Dedifferentiated amniotic fluid mesenchymal stem cell (primary cell): ENCODE data around the gene FAH.
A peak's percentile ranks its signal among the peaks of the same experiment; 100 is the strongest.
"Not testable (repeated sequence)": the region's sequence is repeated elsewhere in the genome, so short reads cannot be mapped to it uniquely, and the experiment has no call there.

Source experiments
- DNase-seq: peaks from one replicate; pipeline ENCODE4 v3.0.0-alpha.2; 2016; ENCODE audit errors: extremely low spot score

The FAH gene

DNA sequence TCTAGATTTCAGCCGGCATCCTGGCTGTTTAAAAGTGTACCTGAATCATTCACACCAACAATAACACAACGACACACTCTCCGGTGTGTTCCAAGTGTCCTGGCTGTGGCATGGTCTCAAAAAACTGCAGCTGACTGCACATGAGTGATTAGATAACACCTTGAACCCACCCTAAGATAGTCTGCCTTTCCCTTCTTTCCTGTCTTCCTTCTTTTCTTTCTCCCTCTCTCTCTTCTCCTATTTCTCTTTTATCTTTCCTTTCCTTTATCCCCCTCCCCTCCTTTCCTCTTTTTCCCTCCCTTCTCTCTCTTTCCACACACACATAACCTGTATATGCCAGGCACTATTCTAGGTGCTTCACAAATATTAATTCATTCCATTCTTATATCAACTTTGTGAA lies 1.2 kb upstream of the FAH start:
- DNase-seq: no peak

DNA sequence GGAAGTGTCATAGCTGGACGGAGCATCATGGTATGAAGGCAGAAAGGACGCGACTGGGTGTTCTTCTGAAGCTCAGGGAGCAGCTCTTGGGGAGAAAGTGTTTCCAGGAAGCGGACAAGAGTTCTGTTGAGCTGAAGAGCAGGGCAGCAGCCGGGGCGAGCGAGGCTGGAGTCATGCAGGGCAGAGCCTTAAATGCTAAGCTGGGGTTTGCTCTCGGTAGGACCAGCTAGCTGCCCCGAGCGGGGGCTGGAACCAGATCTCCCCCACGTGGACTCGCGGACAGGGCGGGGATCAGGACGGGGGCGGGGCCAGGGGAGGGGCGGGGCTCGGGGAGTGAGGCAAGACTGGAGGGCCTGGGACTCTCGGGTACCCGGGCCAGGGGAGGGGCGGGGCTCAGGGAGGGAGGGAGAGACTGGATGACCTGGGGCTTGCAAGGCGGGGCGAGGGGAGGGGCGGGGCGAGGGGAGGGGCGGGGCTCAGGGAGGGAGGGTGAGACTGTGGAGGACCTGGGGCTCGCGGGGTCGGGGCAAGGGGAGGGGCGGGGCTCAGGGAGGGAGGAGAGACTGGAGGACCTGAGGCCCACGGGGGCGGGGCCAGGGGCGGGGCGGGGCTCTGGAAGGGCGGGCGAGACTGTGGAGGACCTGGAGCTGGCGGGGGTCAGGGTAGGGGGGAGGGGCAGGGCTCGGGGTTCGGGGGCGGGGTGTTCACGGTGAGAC lies 461 bp upstream of the FAH start:
- DNase-seq: peak; percentile 82

GRCh38 chr15:80153900-80154299 lies 1.1 kb downstream of the FAH start:
- no peak for DNase-seq

DNA sequence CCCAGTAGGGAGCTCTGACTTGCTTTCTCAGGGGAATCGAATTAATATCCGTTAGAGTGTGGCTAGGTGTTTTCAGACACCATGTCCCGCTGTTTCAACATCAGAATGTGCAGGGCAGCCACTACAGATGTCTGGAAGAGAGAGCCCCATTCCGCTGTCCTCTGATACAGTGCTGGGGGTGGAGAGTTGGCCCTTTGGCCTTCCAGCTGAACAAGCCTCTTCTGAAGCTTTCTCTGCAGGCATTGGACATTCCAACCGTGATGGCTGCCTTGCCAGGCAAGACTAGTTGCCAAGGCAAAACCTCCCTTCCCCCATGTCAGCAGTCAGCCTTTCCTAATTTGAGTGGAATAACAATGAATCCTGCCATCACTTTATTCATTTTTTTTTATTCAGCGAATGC lies 1.5 kb downstream of the FAH start:
- DNase-seq: no peak

DNA sequence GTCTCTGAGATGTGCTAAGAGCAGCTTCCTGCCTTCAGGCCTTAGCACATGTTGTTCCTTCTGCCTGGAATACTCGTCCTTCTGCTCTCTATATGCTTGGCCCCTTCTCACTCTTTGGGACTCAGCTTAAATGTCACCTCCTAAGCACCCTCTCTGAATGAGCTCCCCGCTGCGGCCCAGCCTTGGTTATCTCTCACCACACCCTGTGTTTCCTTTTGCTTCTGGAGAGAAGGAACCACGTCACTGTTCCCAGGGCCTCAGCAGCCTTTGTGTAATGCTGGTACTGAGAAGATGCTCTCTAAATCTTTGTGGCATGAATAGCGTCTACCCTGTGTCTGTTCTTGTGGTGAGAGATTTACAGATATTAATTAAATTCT lies 2.2 kb downstream of the FAH start:
- DNase-seq: no peak

DNA sequence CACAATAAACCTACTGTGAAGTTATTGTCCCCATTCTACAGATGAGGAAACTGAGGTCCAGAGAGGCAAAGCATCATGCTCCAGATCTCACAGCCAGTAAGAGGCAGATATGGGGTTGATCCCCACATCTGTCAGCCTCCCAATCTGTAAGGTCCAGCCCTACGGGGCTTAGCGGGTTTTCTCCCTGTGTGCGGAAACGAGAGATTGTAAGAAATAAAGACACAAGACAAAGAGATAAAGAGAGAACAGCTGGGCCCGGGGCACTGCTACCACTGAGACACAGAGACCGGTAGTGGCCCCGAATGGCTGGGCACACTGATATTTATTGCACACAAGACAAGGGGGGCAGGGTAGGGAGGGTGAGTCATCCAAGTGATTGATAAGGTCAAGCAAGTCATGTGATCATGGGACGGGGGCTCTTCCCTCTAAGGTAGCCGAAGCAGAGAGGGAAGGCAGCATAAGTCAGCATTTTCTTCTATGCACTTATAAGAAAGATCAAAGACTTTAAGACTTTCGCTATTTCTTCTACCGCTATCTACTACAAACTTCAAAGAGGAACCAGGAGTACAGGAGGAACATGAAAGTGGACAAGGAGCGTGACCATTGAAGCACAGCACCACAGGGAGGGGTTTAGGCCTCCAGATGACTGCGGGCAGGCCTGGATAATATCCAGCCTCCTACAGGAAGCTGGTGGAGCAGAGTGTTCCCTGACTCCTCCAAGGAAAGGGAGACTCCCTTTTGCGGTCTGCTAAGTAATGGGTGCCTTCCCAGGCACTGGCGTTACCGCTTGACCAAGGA lies 2.8 kb downstream of the FAH start:
- not testable (repeated sequence) for DNase-seq

- no peak for DNase-seq
Observed at GRCh38 chr15:80156176-80156720, 3.4 kb downstream of the FAH start.

DNA sequence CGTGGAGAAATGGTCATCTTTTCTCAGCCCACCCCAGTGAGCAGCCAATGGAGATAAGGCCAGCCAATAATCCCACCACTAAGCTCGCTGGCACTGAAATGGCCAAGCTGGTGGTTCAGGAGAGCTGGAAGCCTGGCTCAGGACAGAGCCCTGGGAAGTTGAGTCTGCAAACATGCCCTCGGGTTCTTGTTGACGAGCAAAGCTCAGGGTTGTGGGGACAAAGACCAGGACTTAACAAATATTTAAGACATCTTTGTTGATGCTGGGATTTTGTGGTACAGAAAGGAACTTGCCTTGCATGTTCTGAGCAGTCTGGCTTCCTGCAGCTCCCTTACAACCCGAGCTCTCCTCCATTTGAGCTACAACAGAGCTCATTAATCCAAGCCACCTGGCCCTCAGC lies 4.4 kb downstream of the FAH start:
- no peak for DNase-seq

- DNase-seq: no peak
Observed at GRCh38 chr15:80159301-80159700, 6.5 kb downstream of the FAH start.

DNA sequence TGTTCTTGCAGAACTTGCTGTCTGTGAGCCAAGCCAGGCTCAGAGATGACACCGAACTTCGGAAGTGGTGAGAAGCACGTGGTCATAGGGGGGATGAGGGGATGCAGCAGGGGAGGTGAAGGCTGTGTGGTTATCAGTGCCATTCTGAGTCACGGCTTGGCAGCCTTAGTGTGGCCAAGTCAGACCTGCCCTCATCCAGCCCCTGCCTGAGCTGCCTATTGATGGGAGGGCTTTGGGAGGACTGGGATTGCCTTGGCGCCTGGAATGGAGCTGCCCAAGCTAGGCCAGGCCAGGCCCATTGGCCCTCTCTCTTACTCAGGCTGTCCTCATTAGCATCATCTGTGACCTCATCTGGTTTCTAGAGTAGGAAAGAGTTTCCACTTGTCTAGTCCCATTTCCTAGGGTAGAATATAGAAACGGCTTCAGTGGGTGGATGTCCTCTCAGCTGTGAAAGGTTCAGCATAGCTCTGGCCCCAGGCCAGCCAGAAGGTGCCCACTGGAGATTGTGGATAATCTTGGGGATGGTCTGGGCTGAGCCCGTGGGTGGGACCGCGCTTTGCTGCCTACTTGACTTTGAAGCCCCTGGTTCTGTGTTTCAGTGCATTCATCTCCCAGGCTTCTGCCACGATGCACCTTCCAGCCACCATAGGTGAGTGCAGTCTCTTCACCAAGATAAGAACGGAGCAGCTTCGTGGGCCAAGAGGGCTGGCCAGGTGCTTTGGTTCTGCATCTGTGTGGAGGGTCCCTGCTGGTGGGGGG lies 7.2 kb downstream of the FAH start:
- DNase-seq: no peak

GRCh38 chr15:80160570-80161156 lies 7.9 kb downstream of the FAH start:
- DNase-seq: peak; percentile 72

DNA sequence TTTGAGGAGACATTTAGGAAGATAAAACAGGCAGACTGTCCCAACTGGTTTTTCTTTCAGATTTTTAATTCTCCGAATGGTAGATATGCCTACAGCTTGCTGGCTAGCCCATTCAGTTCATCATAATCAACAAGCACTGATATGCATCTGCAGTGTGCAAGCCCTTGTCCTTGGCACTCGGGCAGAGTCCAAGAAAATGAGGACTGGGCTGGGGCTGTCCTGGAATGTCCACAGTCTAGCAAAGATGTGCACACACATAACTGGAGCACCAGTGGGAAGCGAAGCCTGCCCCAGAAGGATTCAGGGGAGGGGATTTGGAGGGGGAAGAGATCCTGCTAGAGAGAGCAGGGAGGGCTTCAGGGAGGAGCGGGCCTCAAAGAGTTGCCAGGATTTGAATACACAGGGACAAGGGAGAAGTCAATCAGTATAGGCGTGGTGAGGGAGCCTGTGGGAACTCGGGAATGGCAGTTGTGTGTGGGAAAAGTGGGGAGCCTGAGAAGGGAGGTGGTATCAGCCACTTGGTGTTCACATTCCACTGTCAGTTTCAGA lies 8.7 kb downstream of the FAH start:
- DNase-seq: no peak

DNA sequence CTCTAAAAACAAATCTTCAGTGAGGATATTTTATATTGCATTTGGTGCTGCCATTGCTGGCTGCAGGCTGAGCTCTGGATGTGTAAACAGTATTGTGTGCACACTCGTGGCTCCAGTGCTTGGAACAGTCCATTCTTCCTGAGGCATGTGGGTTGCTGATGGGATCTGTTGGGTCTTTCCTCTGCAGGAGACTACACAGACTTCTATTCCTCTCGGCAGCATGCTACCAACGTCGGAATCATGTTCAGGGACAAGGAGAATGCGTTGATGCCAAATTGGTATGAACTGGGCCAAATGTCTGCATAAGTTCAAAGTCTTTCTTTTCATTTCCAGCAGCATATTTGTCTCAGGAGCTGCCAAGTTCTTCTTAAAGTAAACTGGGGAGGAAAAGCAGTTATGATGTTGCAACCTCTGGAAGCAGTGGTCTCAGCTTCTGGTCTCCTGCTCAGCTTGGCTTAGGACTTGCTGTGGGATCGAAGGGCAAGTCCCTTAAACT lies 9.3 kb downstream of the FAH start:
- no peak for DNase-seq

DNA sequence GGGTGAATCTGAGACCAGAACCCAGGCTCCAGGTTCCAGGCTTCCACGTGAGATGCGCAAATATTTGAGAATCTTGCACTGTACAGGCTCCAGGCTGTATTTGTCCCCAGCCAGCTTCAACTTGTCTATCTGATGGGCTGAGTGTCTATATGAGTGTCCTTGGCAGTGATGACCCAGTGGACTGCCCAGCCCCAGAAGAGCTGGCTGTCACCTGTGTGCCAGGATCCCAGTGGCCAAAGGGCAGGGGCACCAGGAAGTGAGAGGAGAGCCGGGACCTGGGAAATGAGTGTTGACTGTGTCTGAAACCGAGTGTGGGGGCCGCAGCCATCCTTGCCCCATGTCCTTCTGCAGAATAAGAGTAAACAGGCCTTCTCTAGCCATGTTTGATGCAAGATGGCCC lies 10.4 kb downstream of the FAH start:
- DNase-seq: no peak

DNA sequence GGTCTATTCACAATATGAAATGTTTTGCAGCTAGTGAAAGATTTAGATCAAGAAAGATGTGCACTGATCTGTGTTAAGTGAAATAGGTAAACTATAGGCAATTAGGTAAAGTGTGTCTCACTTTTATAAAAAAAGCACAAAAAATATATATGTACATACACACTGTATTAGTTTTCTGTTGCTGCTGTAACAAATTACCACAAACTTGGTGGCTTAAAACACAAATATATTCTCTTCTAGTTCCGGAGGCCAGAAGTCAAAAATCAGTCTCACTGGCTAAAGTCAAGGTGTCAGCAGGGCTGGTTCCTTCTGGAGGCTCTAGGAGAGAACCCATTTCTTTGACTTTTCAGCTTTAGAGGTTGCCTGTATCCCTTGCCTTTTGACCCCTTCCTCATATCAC lies 11.1 kb downstream of the FAH start:
- no peak for DNase-seq

DNA sequence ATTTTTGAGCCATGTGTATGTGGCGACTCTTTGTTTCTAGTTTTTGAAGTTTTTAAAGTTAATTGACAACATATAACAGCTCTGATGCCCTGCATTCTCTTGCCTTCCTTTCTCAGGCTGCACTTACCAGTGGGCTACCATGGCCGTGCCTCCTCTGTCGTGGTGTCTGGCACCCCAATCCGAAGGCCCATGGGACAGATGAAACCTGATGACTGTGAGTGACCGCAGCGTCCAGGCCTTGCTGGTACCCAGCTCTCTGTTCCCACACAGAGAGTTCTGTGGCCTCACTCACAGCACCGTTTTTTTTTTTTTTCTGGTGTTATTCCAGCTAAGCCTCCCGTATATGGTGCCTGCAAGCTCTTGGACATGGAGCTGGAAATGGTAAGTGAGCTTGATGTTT lies 15.1 kb downstream of the FAH start:
- no peak for DNase-seq

GRCh38 chr15:80168421-80168820 lies 15.6 kb downstream of the FAH start:
- DNase-seq: no peak

DNA sequence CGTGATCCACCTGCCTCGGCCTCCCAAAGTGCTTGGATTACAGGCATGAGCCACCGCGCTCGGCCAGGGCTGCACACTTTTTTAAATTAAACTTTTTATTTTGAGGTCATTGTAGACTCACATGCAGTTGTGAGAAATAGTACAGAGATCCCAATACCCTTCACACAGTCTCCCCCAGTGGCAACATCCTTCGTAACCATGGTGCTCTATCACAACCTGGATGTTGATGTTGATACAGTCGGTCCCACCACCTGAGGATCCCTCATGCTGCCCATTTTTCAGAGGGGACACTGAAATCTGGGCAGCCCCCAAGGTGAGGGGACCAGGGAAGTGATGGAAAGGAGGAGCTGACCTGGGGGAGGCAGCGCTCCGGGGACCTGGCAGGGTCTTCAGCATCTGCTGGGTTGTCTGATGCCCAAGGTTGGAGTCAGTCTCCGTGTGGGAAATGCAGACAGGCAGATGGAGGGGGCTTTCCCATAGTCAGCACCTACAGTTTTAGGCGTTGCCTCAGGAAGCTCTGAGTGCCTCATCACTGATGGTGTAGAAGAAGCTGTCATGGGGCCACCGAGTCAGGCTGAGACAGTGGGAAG lies 17.1 kb downstream of the FAH start:
- DNase-seq: no peak

DNA sequence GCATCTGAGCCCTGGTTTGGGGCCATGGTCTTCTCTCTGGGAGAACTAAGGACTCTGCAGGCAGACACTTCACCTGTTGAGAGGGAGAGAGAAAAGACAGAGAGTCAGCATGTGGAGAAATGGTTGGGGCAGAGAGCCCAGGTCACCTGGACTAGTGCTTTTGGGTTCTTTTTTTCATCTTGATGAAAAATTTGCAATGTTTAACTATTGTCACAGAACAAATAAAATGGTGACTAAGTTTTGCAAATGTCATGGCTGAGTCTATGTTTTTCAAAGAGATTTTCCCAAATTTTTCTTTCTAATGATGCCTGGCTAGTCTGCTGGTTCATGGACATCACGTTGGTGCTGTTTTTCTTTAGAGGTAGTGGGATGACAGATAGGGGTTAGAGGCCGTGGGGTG lies 17.8 kb downstream of the FAH start:
- no peak for DNase-seq

GRCh38 chr15:80171787-80172186 lies 19.0 kb downstream of the FAH start:
- DNase-seq: no peak

GRCh38 chr15:80172401-80172800 lies 19.6 kb downstream of the FAH start:
- DNase-seq: no peak
